Measurements from ENCODE around the gene CIC. TPM values are rescaled to one million over a fixed set of nuclear protein-coding genes. Genes with fewer than 3 reads are reported as not detected.
A peak's percentile ranks its signal among the peaks of the same experiment; 100 is the strongest.

Gene CIC
- total and polyA plus RNA-seq, 2 of the 13 experiments (the other 11 are each of a cell fraction or from before 2014, with no cell fraction given): 5.9 to 8.0 TPM

DNA sequence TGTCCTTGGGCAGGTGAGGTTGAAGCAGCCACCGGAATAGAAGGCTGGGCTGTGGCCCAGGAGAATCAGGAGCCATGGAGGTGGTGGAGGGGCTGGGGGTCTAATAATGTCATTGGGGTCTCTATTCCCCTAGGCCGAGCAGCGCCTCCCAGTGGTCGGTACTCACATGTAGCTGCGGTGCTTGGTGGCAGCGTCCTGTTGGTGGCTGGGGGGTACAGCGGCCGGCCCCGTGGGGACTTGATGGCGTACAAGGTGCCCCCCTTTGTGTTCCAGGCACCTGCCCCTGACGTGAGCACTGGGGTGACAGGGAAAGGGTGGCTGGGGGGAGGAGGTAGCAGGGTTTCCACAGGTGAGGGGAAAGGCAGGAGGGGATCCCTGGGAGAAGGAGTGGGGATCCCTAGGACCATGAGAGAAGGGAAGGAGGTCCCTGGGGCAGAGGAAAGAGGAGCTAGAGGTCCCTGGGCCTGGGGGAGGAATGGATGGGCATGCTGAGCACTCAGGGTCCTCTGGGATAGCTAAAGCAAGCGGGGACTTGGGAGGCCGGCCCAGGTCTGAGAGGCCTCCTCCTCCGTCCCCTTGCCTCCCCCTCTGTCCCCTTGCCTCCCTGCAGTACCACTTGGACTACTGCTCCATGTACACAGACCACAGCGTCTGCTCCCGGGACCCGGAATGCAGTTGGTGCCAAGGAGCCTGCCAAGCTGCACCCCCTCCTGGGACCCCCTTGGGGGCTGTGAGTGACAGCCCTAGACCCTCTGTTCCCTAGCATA lies 74.5 kb downstream of the CIC start:
- H3K9ac ChIP-seq (ENCODE audit: insufficient read depth, low read depth, low read length): no peak overlapping the region
- no peaks in the 10 kb centered on the region for H3K9me3 ChIP-seq (ENCODE audit: low read length)
- no peak overlapping the region for H3K4me3 ChIP-seq (replicated peaks in 1 of 3; ENCODE audit: insufficient read depth in 1 of 3, low read depth in 2 of 3, low read length in 3 of 3)
- H3K79me2 ChIP-seq (ENCODE audit: insufficient read depth, low read length): no peaks in the 10 kb centered on the region
- H4K20me1 ChIP-seq (ENCODE audit: insufficient read depth, low read length): no peaks in the 10 kb centered on the region
- in situ Hi-C loops (cut with HindIII; ENCODE audit: extremely low pct_ligation_motif_present, low pct_unique_long_range_greater_than_20kb): no loop called here
- FAIRE-seq: no peak
- WGBS (ENCODE audit: low lambda C conversion rate): 93% methylated on average over 11 of the region's 17 CpGs
- H2AFZ ChIP-seq (ENCODE audit: low read length): no peak overlapping the region
- H3K27me3 ChIP-seq (ENCODE audit: control insufficient read depth in 1 of 2, insufficient read depth in 2 of 2, low read length in 2 of 2): no peaks in the 10 kb centered on the region
- POLR2A ChIA-PET: no interaction called here
- TF ChIP-seq, protein P1, sequence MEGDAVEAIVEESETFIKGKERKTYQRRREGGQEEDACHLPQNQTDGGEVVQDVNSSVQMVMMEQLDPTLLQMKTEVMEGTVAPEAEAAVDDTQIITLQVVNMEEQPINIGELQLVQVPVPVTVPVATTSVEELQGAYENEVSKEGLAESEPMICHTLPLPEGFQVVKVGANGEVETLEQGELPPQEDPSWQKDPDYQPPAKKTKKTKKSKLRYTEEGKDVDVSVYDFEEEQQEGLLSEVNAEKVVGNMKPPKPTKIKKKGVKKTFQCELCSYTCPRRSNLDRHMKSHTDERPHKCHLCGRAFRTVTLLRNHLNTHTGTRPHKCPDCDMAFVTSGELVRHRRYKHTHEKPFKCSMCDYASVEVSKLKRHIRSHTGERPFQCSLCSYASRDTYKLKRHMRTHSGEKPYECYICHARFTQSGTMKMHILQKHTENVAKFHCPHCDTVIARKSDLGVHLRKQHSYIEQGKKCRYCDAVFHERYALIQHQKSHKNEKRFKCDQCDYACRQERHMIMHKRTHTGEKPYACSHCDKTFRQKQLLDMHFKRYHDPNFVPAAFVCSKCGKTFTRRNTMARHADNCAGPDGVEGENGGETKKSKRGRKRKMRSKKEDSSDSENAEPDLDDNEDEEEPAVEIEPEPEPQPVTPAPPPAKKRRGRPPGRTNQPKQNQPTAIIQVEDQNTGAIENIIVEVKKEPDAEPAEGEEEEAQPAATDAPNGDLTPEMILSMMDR (CRISPR knock-in tag; IDR thresholded peaks at IDR 0.05): peak; percentile 26; the same call in 1 of the 2 replicates
- TF ChIP-seq KDM3A (CRISPR knock-in tag; IDR thresholded peaks at IDR 0.05; ENCODE audit: low read depth): no peak
- TF ChIP-seq, protein P2, sequence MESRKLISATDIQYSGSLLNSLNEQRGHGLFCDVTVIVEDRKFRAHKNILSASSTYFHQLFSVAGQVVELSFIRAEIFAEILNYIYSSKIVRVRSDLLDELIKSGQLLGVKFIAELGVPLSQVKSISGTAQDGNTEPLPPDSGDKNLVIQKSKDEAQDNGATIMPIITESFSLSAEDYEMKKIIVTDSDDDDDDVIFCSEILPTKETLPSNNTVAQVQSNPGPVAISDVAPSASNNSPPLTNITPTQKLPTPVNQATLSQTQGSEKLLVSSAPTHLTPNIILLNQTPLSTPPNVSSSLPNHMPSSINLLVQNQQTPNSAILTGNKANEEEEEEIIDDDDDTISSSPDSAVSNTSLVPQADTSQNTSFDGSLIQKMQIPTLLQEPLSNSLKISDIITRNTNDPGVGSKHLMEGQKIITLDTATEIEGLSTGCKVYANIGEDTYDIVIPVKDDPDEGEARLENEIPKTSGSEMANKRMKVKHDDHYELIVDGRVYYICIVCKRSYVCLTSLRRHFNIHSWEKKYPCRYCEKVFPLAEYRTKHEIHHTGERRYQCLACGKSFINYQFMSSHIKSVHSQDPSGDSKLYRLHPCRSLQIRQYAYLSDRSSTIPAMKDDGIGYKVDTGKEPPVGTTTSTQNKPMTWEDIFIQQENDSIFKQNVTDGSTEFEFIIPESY (CRISPR knock-in tag; IDR thresholded peaks at IDR 0.05): peak; percentile 47
- peak; percentile 56 for ATAC-seq
- H3K27ac ChIP-seq (ENCODE audit: extremely low read length, insufficient read depth, low read length): no peak overlapping the region
- no TSS peak for BruUV-seq (replicated peaks)
- H3K4me1 ChIP-seq (ENCODE audit: insufficient read depth, low read length): no peaks in the 10 kb centered on the region
- DNase-seq (ENCODE audit: low spot score): no peak
- H3K4me2 ChIP-seq (ENCODE audit: low read depth, low read length): no peak overlapping the region
- CTCF ChIA-PET (ENCODE audit: low intra/inter-chr PET ratio, low total read pairs): no interaction called here
- peaks cover 6 to 7% of the 10 kb centered on the region in 2 experiments; a peak in 2 of 5 replicates for H3K36me3 ChIP-seq (replicated peaks in 1 of 2; ENCODE audit: control insufficient read depth in 1 of 2, insufficient read depth in 2 of 2, low read length in 2 of 2)
- intact Hi-C loops (cut with micrococcal nuclease; ENCODE audit: unreplicated experiment): no loop called here
